Cardiac muscle cell (in vitro differentiated cells and primary cell): ENCODE results near the gene TTC31. TPM values are rescaled to one million over a fixed set of nuclear protein-coding genes. Genes with fewer than 3 reads are reported as not detected.

Experiments
- DNase-seq, 2 donors: peaks; one replicate each; pipeline versions ENCODE4 v3.0.0 to v3.0.0-alpha.2; 2010 to 2017; ENCODE audit warnings: low read depth in 1 of 2, low spot score in 1 of 2
- H3K27ac ChIP-seq: fragments of 200-600 bp; sonication (generic); 2 replicates; pipeline ENCODE4 v1.5.1; 2016
- H3K27me3 ChIP-seq: fragments of 200-600 bp; sonication (generic); 2 replicates; pipeline ENCODE4 v1.6.0; 2016; ENCODE audit warnings: control low read depth
- H3K36me3 ChIP-seq: fragments of 200-600 bp; sonication (generic); 2 replicates; pipeline ENCODE4 v1.5.1; 2016; ENCODE audit warnings: control low read depth
- H3K4me1 ChIP-seq: fragments of 200-600 bp; sonication (generic); 2 replicates; pipeline ENCODE4 v1.8.1; 2017; ENCODE audit warnings: low read depth, mild to moderate bottlenecking, mixed run types
- H3K4me3 ChIP-seq: fragments of 200-600 bp; sonication (generic); 2 replicates; pipeline ENCODE4 v1.5.1; 2016; ENCODE audit warnings: mild to moderate bottlenecking
- H3K9me3 ChIP-seq: fragments of 200-600 bp; sonication (generic); 2 replicates; pipeline ENCODE4 v1.5.1; 2017; ENCODE audit warnings: low read depth, mild to moderate bottlenecking, control low read depth
- polyA plus RNA-seq: library from polyadenylated mRNA; unstranded; fragments of >200 nt; fragmentation: Nextera tagmentation; extraction: Ambion mirVana; gene quantifications from 2 replicates; pipeline ENCODE4 v1.2.1, GENCODE V29; 2016
- total RNA-seq: library from RNA; depleted of rRNA; stranded (reverse); fragments of >200 nt; gene quantifications from 2 replicates; pipeline ENCODE4 v1.2.3, GENCODE V29; 2016
- TF ChIP-seq, protein P1 (sequence below): IDR thresholded peaks from 2 replicates; pipeline ENCODE4 v1.5.1; 2012; ENCODE audit warnings: low read depth, mild to moderate bottlenecking, low read length

Gene TTC31
- total and polyA plus RNA-seq, 2 experiments from 2014 or later: 29.1 to 32.9 TPM

DNA sequence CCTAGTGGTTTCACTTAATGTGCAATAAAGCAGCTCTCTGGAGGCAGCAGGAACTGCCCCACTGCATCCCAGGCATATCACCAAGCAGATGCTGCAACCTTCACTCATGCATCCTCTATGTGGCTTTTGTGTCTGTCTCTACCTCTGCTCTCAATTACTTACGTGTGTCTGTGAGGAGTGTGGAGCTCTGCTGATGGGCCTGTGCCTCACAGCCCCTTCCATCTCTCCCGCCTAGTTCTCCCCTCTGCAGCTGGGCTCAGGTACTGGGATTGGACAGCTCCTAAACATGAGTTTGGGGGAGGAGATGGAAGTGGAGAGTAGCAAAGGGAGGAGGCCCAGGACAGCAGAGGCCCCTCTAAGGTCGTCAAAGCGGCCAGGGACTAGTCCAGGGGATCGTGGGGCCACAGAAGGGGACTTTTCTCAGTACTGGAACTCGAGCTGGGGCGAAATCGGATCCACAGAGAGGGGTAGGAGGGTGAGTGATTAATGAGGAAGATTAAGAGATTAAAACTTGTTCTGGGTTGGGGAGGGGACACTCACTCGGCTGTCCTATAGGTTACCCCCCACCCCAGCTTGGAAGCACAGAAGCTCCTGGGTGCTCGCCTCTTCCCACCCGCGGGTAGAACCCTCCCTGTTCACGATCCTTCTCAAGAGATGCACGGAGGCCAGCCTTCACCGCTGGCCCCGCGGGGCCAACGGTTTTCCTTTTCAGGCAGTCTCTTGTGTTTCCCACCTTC, 18.6 kb downstream of the TTC31 start:
- no peaks in the 10 kb centered on the region for H3K9me3 ChIP-seq
- H3K36me3 ChIP-seq: peaks cover 4% of the 10 kb centered on the region
- no peak overlapping the region for H3K27ac ChIP-seq
- peaks cover 93% of the 10 kb centered on the region for H3K27me3 ChIP-seq
- TF ChIP-seq, protein P1, sequence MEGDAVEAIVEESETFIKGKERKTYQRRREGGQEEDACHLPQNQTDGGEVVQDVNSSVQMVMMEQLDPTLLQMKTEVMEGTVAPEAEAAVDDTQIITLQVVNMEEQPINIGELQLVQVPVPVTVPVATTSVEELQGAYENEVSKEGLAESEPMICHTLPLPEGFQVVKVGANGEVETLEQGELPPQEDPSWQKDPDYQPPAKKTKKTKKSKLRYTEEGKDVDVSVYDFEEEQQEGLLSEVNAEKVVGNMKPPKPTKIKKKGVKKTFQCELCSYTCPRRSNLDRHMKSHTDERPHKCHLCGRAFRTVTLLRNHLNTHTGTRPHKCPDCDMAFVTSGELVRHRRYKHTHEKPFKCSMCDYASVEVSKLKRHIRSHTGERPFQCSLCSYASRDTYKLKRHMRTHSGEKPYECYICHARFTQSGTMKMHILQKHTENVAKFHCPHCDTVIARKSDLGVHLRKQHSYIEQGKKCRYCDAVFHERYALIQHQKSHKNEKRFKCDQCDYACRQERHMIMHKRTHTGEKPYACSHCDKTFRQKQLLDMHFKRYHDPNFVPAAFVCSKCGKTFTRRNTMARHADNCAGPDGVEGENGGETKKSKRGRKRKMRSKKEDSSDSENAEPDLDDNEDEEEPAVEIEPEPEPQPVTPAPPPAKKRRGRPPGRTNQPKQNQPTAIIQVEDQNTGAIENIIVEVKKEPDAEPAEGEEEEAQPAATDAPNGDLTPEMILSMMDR: no peak
- H3K4me3 ChIP-seq: no peak overlapping the region
- H3K4me1 ChIP-seq: peaks cover 17% of the 10 kb centered on the region
- DNase-seq: no peak

DNA sequence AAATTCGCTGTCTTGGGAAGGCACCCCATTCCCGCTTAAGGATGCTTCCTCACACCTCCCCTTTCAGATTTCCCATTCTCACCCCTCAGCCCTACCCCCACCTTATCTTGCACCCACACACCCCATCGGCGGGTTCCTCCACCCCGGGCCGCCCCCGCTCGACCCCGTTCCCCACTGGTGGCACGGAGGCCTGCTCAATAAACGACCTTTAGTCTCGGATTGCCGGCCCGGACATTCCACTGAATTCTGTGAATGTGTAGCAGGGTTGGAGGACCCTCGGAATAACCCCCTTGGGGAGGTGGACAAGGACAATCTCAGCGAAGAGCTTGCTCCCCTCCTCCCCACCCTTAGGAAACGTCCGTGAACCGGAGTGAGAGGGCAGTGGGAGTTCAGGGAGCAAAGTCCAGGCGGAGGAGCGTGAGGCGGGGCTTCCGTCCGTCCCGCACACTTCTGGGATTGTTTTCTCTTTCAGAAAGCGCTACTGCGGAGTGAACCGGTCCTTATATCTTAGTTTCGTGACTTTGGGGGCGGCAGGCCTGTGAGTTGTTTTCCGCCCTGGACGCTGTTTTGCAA, 19.4 kb downstream of the TTC31 start:
- TF ChIP-seq, protein P1: no peak
- peaks cover 4% of the 10 kb centered on the region for H3K36me3 ChIP-seq
- no peak overlapping the region for H3K27ac ChIP-seq
- DNase-seq: no peak
- peak overlapping the region; percentile 19 for H3K4me3 ChIP-seq
- peaks cover 17% of the 10 kb centered on the region for H3K4me1 ChIP-seq
- no peaks in the 10 kb centered on the region for H3K9me3 ChIP-seq
- peaks cover 86% of the 10 kb centered on the region for H3K27me3 ChIP-seq

GRCh38 chr2:74502720-74503505, 20.0 kb downstream of the TTC31 start:
- peak; percentile 39 to 93 for DNase-seq
- TF ChIP-seq, protein P1: peak; percentile 52
- peaks cover 4% of the 10 kb centered on the region for H3K36me3 ChIP-seq
- peaks cover 79% of the 10 kb centered on the region for H3K27me3 ChIP-seq
- H3K4me3 ChIP-seq: peak overlapping the region; percentile 19
- H3K4me1 ChIP-seq: peaks cover 15% of the 10 kb centered on the region
- H3K9me3 ChIP-seq: no peaks in the 10 kb centered on the region
- no peak overlapping the region for H3K27ac ChIP-seq

GRCh38 chr2:74503506-74504475, 20.9 kb downstream of the TTC31 start:
- H3K4me1 ChIP-seq: peaks cover 7% of the 10 kb centered on the region
- peak in 1 of 2 donors; percentile 58 for DNase-seq

More at GRCh38 chr2:74503506-74504475, 20.9 kb downstream of the TTC31 start:
- peak overlapping the region; percentile 19 for H3K4me3 ChIP-seq
- H3K27ac ChIP-seq: no peak overlapping the region
- TF ChIP-seq, protein P1: no peak
- H3K9me3 ChIP-seq: no peaks in the 10 kb centered on the region
- peaks cover 4% of the 10 kb centered on the region for H3K36me3 ChIP-seq
- H3K27me3 ChIP-seq: peaks cover 70% of the 10 kb centered on the region
